Stimulated activated CD4-positive, alpha-beta T cell treated with anti-CD3 and anti-CD28 coated beads, Interleukin-4, amount 100 ng/mL, for 48 hours (primary cell): ENCODE data around the gene TRAP1.
"Not testable (repeated sequence)": the region's sequence is repeated elsewhere in the genome, so short reads cannot be mapped to it uniquely, and the experiment has no call there.

ENCODE experiments used
- DNase-seq, 2 donors: peaks; one replicate each; pipeline ENCODE4 v3.0.0-alpha.2; 2020; ENCODE audit warnings: low read depth in 2 of 2

The TRAP1 gene

GRCh38 chr16:3611146-3611975, 106.0 kb downstream of the TRAP1 start, which contains the start of gene SLX4:
SLX4 (minus strand) TSS chr16:3611606; CDS start chr16:3608964, 2,642 bp downstream.
- peak; percentile 84 for DNase-seq

GRCh38 chr16:3610698-3611145, 106.6 kb downstream of the TRAP1 start:
- DNase-seq: no peak

GRCh38 chr16:3609895-3610697, 107.2 kb downstream of the TRAP1 start:
- no peak for DNase-seq

GRCh38 chr16:3608976-3609375, 108.3 kb downstream of the TRAP1 start:
- not testable (repeated sequence) for DNase-seq

GRCh38 chr16:3608069-3608468, 109.3 kb downstream of the TRAP1 start:
- no peak for DNase-seq
